GM21529 (cell line): ENCODE measurements around the gene C6orf89.

Experiments
- ATAC-seq: cut with Tn5 transposase; IDR thresholded peaks from one replicate; pipeline ENCODE4 v1.9.1; 2021; ENCODE audit not compliant: unreplicated experiment

The C6orf89 gene

GRCh38 chr6:36851626-36852025 is 34.1 kb upstream of the C6orf89 start:
- no peak for ATAC-seq

- no peak for ATAC-seq
Observed at GRCh38 chr6:36852481-36853147, 33.1 kb upstream of the C6orf89 start.

GRCh38 chr6:36853325-36853724 is 32.4 kb upstream of the C6orf89 start:
- ATAC-seq = no peak

GRCh38 chr6:36855750-36856149 is 30.0 kb upstream of the C6orf89 start:
- no peak for ATAC-seq

GRCh38 chr6:36856277-36856676 is 29.5 kb upstream of the C6orf89 start:
- no peak for ATAC-seq

- no peak for ATAC-seq
Observed at GRCh38 chr6:36857325-36857724, 28.4 kb upstream of the C6orf89 start.

- ATAC-seq = no peak
Observed at GRCh38 chr6:36858407-36858981, 27.3 kb upstream of the C6orf89 start.

GRCh38 chr6:36860126-36860525 is 25.6 kb upstream of the C6orf89 start:
- no peak for ATAC-seq

GRCh38 chr6:36862164-36862847 is 23.4 kb upstream of the C6orf89 start:
- no peak for ATAC-seq

GRCh38 chr6:36862848-36863382 is 22.8 kb upstream of the C6orf89 start:
- no peak for ATAC-seq

- no peak for ATAC-seq
Observed at GRCh38 chr6:36863670-36864540, 21.8 kb upstream of the C6orf89 start.

GRCh38 chr6:36865835-36866234 is 19.9 kb upstream of the C6orf89 start:
- no peak for ATAC-seq

- ATAC-seq = no peak
Observed at GRCh38 chr6:36867471-36868224, 18.1 kb upstream of the C6orf89 start.

- ATAC-seq = no peak
Observed at GRCh38 chr6:36871686-36872085, 14.1 kb upstream of the C6orf89 start.

- ATAC-seq = no peak
Observed at GRCh38 chr6:36873115-36873514, 12.6 kb upstream of the C6orf89 start.

GRCh38 chr6:36873612-36874442 is 11.9 kb upstream of the C6orf89 start:
- ATAC-seq = no peak

- peak; percentile 73 for ATAC-seq
Observed at GRCh38 chr6:36874443-36875249, 11.1 kb upstream of the C6orf89 start, which contains the start of gene PPIL1. PPIL1 (minus strand) TSS chr6:36874803; CDS start chr6:36874772, 31 bp downstream.

GRCh38 chr6:36875250-36875633 is 10.5 kb upstream of the C6orf89 start:
- ATAC-seq = no peak

- ATAC-seq = no peak
Observed at GRCh38 chr6:36884610-36885009, 1.1 kb upstream of the C6orf89 start.
